HG02623 (cell line): ENCODE data around the gene SLA2.
"Not testable (repeated sequence)": the region's sequence is repeated elsewhere in the genome, so short reads cannot be mapped to it uniquely, and the experiment has no call there.

ENCODE experiments used
- ATAC-seq: cut with Tn5 transposase; IDR thresholded peaks from one replicate; pipeline ENCODE4 v1.9.1; 2021; ENCODE audit warnings: moderate library complexity; ENCODE audit not compliant: unreplicated experiment

The SLA2 gene

DNA sequence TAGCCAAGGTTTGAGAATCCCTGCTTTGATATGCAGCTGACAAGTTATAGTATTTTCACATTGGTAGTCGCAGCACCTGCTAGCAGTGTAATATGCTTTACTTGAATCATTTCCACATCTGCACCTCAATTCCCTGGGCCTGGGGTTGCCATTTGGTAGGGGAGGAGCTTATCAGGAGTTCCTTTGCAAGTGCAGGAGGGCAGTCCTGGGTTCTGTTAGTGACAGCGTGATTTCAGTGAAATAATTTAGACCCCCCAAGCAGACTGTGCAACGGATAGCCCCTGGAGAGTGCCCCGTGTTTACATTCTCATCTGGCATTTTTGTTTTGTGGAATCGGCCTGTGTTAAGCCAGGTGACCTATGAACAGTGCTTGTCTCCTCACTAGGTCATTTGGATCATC, 34.4 kb downstream of the SLA2 start:
- ATAC-seq, result no peak

DNA sequence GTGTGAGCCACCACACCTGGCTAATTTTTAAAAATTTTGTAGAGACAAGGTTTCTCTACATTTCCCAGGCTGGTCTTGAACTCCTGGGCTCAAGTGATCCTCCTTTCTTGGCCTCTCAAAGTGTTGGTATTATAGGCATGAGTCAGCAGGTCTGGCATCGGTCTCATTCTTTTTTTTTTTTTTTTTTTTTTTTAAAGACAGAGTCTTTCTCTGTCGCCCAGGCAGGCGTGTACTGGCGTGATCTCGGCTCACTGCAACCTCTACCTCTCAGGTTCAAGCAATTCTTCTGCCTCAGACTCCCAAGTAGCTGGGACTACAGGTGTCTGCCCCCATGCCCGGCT, 37.6 kb downstream of the SLA2 start:
- not testable (repeated sequence) for ATAC-seq

DNA sequence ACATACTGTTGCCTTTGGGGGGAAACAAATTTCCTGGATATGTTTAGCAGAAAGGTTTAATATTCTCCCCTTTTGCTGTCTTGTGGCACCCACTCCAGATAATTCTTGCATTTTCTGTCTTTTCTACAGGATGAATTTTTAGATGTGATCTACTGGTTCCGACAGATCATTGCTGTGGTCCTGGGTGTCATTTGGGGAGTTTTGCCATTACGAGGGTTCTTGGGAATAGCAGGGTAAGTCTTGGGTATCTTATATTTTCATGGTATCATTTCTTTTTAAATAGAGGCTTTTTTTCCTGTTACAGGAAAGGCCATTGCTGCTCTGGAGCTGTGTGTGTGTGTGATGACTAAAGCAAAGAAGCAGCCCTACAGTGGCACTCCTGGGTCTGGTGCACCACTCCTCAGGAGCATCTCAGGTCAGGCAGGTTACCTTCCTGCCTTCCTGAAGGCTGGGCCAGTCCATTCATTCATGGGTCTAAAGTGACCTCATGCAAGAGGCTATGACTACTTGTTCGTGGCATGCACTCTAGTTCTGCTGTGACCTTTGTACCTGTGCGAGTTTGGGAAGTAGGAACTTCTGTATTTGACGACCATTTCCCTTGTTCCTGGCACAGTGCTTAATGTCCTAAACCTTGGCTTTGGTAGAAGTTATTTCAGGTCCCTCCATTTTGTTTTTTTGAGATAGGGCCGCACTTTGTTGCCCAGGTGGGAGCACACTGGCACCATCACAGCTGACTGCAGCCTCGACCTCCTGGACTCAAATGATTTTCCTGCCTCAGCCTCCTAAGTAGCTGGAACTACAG, 38.2 kb downstream of the SLA2 start:
- ATAC-seq, result no peak

DNA sequence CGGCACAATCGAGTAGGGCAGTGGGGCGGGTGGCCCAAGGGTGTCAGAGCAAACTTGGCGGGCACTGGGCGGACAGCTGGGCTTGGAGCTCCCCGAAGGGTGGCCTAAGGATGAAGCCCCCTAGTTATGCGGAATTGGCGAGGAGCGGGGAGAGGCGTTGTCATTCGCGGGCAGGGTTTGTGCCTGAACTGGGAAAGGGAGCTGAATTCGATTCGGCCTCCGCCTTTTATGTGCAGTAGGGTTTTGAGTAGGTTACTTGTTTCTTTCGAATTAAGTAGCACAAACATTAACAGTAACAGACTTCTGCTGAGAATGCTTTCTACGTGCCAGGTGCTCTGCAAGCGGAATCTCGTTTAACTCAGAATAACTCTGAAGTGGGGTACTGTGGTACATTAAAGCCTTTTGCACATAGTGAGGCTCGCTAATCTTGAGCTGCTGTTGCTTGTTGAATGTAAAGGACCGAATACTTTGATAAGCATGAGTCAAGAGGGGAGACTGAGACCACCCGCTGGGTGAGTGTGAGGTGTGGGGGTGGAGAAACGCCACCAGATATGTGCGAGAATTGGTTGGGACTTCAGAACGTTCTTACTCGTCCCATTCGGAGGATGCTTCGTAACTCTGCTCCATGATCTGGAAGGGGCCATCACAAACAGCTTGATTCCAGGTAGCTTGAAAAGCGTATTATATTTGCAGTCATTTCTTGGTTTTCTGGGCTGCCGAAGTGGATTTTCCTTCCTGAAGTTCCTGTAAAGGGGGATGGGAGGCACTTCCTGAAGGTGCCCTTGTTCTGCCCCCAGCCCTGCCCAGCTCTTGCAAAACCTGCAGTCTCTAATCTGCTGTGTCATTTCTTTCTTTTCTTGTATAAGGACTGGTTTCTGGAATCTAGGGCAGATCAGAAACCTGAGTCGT, 39.6 kb downstream of the SLA2 start:
- no peak for ATAC-seq

DNA sequence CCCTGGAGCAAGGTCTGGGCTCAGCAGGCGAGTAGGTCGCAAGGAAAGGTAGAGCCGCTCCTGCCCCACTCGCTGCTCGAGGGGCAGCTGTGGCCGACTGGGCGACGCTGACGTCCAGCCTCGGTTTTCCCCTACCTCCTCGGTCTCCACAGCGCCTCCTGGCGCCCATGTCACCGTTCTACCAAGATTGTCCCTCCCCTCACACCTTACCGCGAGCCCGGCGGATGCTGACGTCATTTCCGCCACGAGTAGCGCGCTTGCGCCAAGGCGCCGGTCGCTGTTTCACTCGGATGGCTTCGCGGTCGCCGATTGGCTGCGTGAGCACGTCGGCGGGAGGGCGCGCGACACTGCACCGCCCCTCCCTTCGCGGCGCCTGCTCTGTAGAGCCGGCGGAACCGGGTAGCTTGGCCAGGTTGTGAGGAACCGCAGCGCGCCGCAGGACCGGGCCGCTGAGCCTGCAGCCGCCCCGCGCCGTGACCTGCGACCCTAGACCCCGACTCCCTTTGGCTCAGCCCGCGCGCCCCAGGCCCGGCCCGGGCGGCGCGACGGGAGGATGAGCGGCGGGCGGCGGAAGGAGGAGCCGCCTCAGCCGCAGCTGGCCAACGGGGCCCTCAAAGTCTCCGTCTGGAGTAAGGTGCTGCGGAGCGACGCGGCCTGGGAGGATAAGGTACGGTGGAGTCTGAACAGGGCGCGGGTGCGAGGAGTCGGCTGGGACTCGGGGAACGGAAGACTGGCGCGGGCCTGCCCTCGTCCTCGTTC, 40.4 kb downstream of the SLA2 start, which contains the start of gene RAB5IF:
TSS of gene RAB5IF (plus strand) at position 381 of the 759 bp plus-strand sequence. CDS start at position 554, 173 bp downstream.
- peak; percentile 80 for ATAC-seq

DNA sequence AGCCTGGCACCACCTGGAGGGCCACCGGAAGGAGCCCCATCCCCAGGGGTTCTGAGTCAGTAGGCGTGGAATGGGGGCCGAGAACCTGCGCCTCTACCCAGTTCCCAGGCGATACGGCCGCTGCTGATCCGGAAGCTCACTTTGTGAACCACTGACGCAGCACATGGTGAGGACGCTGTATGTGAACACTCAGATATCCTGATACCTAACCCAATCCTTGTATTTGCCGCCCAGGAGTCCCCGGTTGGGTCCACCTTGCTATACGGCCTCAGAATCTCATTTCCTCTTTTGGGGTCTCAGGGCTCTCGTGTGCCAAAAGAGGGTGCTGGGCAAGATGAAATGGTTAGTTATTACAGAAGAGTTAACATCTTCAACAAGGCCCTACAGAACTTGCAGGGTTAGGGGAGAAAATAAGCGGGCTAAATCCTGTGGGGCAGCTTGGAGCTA, 41.0 kb downstream of the SLA2 start:
- peak; percentile 19 for ATAC-seq

DNA sequence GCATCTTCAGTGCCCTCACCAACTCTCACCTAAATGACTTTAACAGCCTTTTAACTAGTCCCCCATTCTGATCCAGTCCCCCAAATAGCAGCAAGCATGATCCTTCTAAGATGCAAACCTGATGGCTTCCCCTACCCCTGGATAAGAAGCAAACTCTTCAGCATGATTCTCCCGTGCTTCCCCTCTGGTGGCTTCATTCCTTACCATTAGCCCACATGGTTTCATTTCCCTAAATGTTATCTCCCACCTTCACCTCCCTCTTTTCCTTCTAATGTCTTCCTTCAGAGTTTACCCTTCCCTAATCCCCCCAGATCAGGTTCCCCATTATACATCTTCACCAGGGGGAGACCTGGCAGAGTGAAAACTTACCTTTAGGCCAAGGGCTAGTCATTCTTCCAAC, 44.5 kb downstream of the SLA2 start:
- no peak for ATAC-seq

DNA sequence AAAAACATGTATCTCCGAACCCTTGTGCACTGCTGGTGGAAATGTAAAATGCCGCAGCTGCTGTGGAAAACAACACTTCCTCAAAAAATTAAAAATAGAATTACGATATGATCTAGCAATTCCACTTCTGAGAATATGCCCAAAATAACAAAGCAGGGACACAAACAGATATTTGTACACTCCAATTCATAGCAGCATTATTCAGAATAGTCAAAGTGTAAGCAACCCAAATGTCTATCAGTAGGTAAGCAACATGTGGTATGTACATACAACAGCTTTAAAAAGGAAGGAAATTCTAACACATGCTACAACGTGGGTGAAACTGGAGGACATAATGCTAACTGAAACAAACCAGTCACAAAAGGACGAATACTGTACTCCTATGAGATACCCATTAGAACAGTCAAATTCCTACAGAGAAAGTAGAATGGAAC, 46.1 kb downstream of the SLA2 start:
- no peak for ATAC-seq

DNA sequence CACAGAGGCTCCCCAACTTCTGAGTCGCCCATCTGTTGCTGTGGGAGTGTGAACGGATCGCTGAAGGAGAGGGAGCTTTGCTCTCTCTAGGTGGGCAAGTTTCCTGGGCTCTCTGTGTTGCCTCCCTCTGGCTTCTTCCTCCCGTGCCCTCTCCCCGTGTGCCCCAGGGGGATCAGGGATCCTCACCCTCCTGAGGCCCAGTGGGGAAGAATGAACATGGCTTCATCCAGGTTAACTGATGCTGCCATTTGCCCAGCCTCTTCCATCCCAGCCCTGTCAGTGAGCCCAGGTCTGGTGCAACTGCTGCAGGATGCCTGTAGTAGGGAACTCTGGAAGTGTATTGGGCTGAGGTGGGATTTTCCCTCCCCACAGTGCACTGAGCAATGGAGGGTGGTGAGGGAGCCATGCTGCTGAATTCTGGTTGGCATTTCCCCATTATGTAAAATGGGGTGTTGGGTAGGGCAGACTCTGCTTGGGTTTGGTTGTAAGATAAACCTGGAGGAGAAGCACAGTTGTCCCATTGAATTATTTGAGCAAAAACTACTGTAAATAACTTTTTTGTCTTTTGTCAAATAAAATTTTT, 52.6 kb downstream of the SLA2 start:
- ATAC-seq, result no peak

DNA sequence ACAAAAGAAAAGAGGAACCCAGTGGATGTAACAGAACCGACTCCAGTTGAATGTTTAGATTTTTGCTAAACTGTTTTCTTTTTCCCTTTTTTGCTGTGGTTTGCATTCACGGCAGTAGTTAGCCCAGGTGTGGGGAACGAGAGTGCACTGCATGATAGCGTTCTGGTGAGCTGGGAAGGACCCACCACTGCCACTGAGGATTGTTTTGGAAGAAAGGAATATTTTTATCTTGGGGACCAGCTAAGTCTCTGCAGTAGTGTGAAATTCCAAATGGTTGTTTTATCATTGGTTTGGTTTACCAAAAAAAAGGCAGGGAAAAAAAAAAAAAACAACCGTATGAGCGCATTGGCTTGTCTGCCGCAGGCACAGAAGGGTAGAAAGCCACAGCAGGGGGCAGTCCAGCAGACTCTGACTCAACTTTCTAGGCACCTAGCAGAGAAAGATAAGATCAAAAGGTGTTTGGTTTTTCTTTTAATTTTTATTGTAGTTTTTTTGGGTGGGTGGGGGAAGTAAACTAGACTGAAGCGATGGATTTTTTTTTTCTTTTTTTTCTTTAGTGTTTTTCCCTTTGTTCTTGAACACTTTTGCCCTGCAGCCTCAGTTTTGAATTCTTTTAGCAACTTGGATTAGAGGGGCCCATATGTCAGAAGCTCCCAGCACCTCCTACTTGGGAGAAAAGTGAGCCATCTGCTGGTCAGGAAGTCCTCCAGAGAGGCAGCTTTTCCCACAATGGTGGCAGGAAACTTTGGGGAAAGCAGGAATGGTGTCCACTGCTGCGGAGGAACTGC, 53.9 kb downstream of the SLA2 start:
- ATAC-seq, result no peak

DNA sequence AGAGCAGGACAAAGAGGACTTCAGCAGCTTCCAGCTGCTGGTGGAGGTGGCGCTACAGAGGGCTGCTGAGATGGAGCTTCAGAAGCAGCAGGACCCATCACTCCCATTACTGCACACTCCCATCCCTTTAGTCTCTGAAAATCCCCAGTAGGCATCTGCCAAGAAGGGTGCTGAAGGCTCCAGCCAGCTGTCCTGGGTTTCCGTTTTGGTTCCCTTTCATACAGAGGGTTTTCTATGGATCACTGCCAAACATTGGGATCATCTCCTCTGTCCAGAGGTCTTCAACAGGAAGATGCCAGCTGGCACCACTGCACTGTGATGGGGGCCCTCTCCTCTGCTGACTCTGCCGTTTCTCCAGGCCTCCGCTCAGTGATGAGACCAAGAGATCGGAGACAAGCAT, 54.7 kb downstream of the SLA2 start:
- ATAC-seq, result no peak

DNA sequence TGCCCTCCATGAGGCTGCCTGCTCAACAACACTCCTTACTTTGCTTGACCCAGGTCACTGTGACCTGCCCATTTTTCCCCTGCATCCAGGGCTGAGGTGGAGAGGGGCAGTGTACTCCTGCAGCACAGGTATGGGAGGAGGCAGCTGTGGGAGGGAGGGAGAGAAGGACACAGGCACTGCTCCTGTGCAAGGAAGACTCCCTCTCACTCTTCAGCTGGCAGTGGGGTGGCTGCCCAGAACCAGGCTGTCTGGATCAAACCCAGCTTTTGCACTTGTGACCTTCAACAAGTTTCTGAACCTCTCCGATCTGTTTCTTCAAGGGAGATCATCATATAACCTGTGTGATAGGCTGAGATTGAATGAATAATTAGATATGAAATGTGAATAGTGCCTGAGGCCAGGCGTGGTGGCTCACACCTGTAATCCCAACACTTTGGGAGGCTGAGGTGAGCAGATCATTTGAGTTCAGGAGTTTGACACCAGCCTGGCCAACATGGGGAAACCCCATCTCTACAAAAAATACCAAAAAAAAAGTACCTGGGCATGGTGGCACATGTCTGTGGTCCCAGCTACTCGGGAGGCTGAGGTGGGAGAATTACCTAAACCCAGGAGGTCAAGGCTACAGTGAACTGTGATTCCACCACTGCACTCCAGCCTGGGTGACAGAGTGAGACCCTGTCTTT, 58.5 kb downstream of the SLA2 start:
- no peak for ATAC-seq

DNA sequence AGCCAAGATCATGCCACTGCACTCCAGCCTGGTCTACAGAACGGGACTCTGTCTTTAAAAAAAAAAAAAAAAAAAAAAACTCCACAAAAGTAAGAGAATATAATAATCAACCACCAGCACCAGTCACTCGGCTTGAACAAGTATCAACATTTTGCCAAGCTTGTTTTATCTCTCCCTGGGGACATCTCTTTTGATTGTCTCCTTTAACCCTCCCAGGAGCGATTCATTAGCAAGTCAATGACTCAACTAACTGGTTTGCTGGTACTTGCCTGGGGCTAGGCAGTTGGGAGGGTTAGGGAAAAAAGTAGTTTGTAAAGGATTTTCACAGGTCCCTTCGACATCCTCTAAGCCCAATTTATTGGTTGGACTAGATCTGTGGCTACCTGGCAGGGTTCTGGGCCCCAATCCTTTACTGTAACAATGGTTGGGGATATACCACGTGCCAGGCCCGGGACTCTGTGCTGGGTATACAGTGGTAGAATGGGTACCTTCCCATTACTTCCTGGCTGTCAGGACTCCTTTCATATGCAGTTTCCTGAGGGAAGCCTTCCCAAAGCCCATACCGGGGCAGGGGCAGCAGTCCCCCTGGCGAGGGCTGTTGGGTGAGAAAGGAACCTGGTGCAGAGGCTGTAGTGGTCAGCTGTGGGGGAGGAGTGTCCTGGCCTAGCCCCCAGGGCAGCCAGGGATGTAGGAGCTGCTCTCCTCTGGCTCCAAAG, 60.4 kb downstream of the SLA2 start:
- ATAC-seq, result no peak

DNA sequence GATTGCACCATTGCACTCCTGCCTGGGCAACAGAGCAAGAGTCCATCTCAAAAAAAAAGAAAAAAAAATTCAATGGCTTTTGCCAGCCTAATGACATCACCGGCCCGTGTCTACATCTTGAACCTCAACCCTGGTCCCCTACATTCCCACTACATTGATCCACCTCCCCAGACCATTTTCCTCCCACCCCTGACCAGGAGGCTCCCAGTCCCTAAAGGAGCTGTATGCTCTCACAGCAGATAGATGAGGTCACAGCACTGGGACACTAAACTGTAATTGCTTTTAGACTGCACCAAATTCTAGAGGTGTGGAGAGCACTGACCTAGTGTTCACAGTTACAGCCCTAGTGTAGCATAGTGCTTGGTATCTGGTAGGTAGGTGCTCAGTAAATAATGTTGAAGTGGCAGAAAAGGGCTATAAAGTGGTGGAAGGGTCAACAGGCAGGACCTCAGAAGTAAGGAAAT, 61.9 kb downstream of the SLA2 start:
- ATAC-seq, result no peak

DNA sequence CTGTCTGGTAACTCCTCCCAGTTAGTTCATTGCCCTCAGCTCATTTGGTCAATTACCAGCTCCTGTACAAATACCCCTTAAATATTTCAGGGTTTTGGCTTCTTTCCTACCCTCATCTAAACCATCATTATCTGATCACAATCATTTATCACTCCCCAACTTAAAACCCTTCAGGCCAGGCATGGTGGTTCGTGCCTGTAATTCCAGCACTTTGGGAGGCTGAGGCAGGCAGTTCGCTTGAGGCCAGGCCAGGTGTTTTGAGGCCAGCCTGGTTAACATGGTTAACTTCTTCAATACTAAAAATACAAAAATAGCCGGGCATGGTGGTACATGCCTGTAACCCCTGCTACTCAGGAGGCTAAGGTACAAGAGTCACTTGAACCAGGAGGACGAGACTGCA, 63.2 kb downstream of the SLA2 start:
- ATAC-seq, result no peak

DNA sequence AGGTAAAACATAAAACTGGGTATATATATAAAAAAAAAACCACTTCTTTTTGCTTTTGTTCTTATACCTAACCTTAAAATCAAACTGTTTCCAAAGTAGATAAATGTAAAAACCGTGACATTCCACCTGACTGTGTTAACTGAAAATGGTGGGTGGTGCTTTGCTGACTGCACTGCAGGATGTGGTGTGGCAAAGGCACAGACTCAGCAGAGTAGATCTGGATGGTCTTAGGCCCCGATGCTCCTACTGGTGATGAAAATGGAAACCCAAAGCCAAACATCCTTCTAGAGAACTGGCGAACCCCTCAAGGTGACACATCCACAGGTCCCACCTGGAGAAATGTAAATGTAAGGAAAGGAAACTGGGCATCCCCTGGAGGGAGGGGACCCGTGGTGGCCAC, 63.7 kb downstream of the SLA2 start:
- no peak for ATAC-seq

DNA sequence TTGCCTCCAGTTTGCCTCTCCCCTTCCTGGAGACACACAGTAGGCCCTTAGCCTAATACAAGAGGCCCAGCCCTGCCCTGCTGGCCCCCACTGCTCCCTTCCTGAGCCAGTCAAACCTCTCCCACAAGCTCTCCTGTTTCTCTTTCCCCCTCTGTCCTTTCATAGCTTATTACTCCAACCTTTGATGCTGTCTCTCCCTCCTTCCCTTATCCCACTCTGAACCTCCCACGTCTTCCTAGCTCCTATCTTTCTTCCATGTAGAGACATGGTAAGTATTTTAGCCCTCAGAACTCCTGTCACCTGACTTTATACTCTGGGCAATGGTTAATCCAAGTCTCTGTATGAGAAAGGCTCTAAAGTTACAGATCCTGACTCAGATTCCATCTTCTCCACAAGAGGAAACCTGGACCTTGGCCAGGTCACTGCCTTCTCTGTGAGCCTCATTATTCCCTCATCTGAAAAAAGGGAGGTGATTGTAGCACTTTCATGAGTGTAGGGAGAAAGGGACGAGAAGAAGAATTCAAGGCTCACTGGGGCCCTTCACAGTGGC, 65.9 kb downstream of the SLA2 start:
- no peak for ATAC-seq

DNA sequence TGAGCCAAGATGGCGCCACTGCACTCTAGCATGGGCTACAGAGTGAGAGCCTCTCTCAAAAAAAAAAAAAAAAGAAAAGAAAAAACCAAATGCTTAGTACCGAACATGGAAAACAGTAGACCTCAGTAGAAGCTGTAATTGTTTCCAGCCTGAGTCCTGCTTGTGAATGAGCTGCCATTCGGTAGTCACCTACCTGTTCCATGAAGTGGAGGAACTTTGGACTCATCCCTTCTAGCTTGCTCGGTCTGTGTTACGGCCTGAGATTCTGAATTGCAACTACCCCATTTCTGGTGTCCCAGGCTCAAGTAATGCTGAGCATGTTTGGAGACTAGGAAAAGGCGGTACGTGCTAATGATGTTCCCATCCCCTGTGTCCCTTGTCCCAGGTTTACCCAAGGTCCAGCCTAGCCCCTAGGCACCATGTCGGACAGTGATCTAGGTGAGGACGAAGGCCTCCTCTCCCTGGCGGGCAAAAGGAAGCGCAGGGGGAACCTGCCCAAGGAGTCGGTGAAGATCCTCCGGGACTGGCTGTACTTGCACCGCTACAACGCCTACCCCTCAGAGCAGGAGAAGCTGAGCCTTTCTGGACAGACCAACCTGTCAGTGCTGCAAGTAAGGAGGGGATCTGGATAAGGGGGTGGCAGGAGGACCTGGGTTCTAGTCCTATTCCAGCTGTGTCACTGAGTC, 67.5 kb downstream of the SLA2 start:
- ATAC-seq, result no peak
